Hepatocyte (in vitro differentiated cells): ENCODE results near the gene DPH1. TPM values are rescaled to one million over a fixed set of nuclear protein-coding genes. Genes with fewer than 3 reads are reported as not detected.

Source experiments
- DNase-seq: peaks from one replicate; pipeline ENCODE4 v3.0.0-alpha.2; 2016; ENCODE audit warnings: low spot score
- H2AFZ ChIP-seq: fragments of 200-600 bp; sonication (generic); 2 replicates; pipeline ENCODE4 v1.6.0; 2016; ENCODE audit warnings: antibody characterized with exemption, mild to moderate bottlenecking
- H3K27ac ChIP-seq: fragments of 200-600 bp; sonication (generic); 2 replicates; pipeline ENCODE4 v1.5.1; 2016; ENCODE audit warnings: mild to moderate bottlenecking
- H3K27me3 ChIP-seq: fragments of 200-600 bp; sonication (generic); 2 replicates; pipeline ENCODE4 v1.6.1; 2016
- H3K36me3 ChIP-seq: fragments of 200-600 bp; sonication (generic); replicated peaks from 2 replicates; pipeline ENCODE4 v1.5.1; 2016; ENCODE audit warnings: low read depth; ENCODE audit not compliant: insufficient read depth
- H3K4me1 ChIP-seq: fragments of 200-600 bp; sonication (generic); 2 replicates; pipeline ENCODE4 v1.5.1; 2016; ENCODE audit warnings: mild to moderate bottlenecking, moderate library complexity; ENCODE audit not compliant: insufficient read depth
- H3K4me2 ChIP-seq: fragments of 200-600 bp; sonication (generic); 2 replicates; pipeline ENCODE4 v1.6.0; 2016
- H3K4me3 ChIP-seq: fragments of 200-600 bp; sonication (generic); 2 replicates; pipeline ENCODE4 v1.5.1; 2016; ENCODE audit warnings: mild to moderate bottlenecking
- H3K79me2 ChIP-seq: fragments of 200-600 bp; sonication (generic); 2 replicates; pipeline ENCODE4 v1.6.0; 2017; ENCODE audit warnings: mild to moderate bottlenecking
- H3K9me2 ChIP-seq: fragments of 200-600 bp; sonication (generic); replicated peaks from 2 replicates; pipeline ENCODE4 v1.6.0; 2017; ENCODE audit warnings: mild to moderate bottlenecking; ENCODE audit not compliant: insufficient read depth
- H3K9me3 ChIP-seq: fragments of 200-600 bp; sonication (generic); 2 replicates; pipeline ENCODE4 v1.5.1; 2016; ENCODE audit warnings: low read depth, mild to moderate bottlenecking
- H4K20me1 ChIP-seq: fragments of 200-600 bp; sonication (generic); 2 replicates; pipeline ENCODE4 v1.6.0; 2016; ENCODE audit warnings: mild to moderate bottlenecking; ENCODE audit not compliant: insufficient read depth, poor library complexity, severe bottlenecking
- CTCF ChIP-seq: fragments of 200-600 bp; sonication (generic); IDR thresholded peaks from 2 replicates; pipeline ENCODE4 v1.5.1; 2016; ENCODE audit warnings: antibody characterized with exemption, mild to moderate bottlenecking; ENCODE audit not compliant: poor library complexity
- EZH2 ChIP-seq: fragments of 200-600 bp; sonication (generic); IDR thresholded peaks from 2 replicates; pipeline ENCODE4 v1.6.1; 2016; ENCODE audit warnings: antibody characterized with exemption, mild to moderate bottlenecking, borderline replicate concordance
- EZH2phosphoT487 ChIP-seq: fragments of 200-600 bp; sonication (generic); IDR thresholded peaks from one replicate; pipeline ENCODE4 v1.6.1; 2018; ENCODE audit warnings: antibody characterized with exemption, mild to moderate bottlenecking, low read depth, moderate library complexity; ENCODE audit not compliant: unreplicated experiment, severe bottlenecking
- WGBS: methylation state at CpG from one replicate; pipeline ENCODE4 v1.1.6; 2016; ENCODE audit warnings: low lambda C conversion rate; ENCODE audit errors: missing lambda C conversion rate; 5-methylcytosine and 5-hydroxymethylcytosine counted together
- polyA plus RNA-seq: library from polyadenylated mRNA; unstranded; fragments of >200 nt; fragmentation: Nextera tagmentation; extraction: Ambion mirVana; gene quantifications from 2 replicates; pipeline ENCODE4 v1.2.1, GENCODE V29; 2016
- total RNA-seq: library from RNA; depleted of rRNA; stranded (reverse); fragments of >200 nt; gene quantifications from 2 replicates; pipeline ENCODE4 v1.2.3, GENCODE V29; 2014

DPH1 gene
- total and polyA plus RNA-seq, 2 experiments from 2014 or later, result 27.8 to 45.2 TPM

DNA sequence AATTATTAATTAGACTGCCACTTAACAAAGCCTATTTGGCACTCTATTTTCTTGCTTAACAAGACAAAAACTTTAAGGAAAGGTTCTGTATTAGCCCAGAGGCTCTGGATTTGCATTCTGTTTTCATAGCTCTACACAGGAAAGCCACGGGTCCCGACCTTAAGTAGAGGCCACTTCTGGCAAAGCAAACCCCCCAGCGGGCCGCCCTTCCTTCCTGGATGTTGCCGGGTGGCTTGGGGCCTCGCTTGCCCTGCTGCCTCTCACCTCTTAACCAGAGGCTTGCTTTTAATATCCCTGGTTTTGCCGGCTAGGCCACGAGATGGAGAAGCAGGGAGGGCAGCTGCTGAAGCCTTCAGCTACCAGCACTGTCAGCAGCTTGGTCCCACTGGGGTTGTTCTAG is 9.2 kb upstream of the DPH1 start:
- WGBS, result 71% methylated on average over 8 of the region's 8 CpGs
- H2AFZ ChIP-seq, result no peak overlapping the region
- H3K36me3 ChIP-seq, result no peaks in the 10 kb centered on the region
- peaks cover 14% of the 10 kb centered on the region for H3K4me1 ChIP-seq
- H3K27me3 ChIP-seq, result peaks cover 67% of the 10 kb centered on the region
- no peaks in the 10 kb centered on the region for H3K9me2 ChIP-seq
- no peak for TF ChIP-seq EZH2phosphoT487
- no peak for TF ChIP-seq CTCF
- no peak for TF ChIP-seq EZH2
- H3K79me2 ChIP-seq, result no peaks in the 10 kb centered on the region
- no peaks in the 10 kb centered on the region for H3K9me3 ChIP-seq
- no peak overlapping the region for H3K4me2 ChIP-seq
- H4K20me1 ChIP-seq, result no peaks in the 10 kb centered on the region
- no peak overlapping the region for H3K4me3 ChIP-seq
- no peak overlapping the region for H3K27ac ChIP-seq
- no peak for DNase-seq

DNA sequence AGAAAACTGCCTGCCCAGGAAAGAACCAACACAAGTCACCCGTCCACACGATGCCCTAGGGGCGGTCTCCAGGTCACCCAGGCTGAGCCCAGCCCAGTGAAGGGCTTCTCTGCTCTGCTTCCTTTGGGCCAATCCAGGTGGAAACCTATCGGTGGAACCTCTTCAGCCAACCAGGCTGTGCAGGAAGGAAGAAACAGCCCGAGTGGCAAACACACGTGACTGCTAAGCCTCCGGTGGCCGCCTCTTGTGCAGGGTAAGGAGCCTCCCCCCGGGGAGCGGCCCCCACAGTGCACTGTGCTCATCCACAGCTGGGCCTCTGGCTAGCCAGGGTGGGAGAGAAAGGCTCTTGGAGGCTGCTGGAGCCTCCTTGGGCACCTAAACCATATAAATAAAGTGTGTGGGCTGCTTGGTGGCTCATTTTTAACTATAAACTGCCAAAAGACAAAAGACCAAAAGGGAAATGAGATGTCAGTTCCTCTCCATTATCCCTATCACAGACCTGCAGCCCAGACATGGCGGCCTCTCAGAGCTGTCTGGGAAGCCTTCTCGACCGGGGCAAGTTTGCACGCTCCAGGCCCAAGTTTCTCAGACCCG is 7.2 kb upstream of the DPH1 start:
- peaks cover 82% of the 10 kb centered on the region for H3K27me3 ChIP-seq
- no peaks in the 10 kb centered on the region for H3K79me2 ChIP-seq
- no peak overlapping the region for H2AFZ ChIP-seq
- H3K4me2 ChIP-seq, result no peak overlapping the region
- no peak overlapping the region for H3K4me3 ChIP-seq
- no peak for DNase-seq
- WGBS, result 88% methylated on average over 15 of the region's 15 CpGs
- H3K27ac ChIP-seq, result no peak overlapping the region
- H3K9me3 ChIP-seq, result no peaks in the 10 kb centered on the region
- H4K20me1 ChIP-seq, result no peaks in the 10 kb centered on the region
- H3K36me3 ChIP-seq, result no peaks in the 10 kb centered on the region
- no peak for TF ChIP-seq EZH2phosphoT487
- TF ChIP-seq EZH2, result no peak
- no peak for TF ChIP-seq CTCF
- no peaks in the 10 kb centered on the region for H3K9me2 ChIP-seq
- H3K4me1 ChIP-seq, result peaks cover 16% of the 10 kb centered on the region

DNA sequence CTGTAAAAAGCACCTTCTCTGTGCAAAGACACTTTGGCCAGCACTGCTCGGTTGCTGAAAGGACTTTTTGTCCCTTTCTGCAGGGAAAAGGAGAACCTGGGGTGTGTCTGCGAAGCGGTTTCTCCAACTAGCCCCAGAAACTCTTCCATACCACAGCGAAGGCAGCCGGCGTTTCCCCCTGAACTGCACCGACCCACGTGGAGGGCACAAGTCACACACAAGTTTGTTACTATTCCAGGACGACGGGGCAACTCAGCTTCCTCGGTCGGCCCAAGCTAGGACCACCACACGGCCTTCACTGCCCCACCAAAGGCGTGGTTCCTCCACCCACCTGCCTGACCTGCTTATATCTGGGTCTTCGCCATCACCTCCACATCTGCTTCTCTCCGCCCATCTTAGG is 6.7 kb upstream of the DPH1 start:
- DNase-seq, result no peak
- Histone ChIP-seq H3K4me1 (peaks cover 16% of the 10 kb centered on the region), H3K79me2 (no peaks in the 10 kb centered on the region), H3K36me3 (no peaks in the 10 kb centered on the region), H3K27me3 (peaks cover 80% of the 10 kb centered on the region), H3K4me2 (peak overlapping the region; percentile 98), H3K9me2 (no peaks in the 10 kb centered on the region), H3K9me3 (no peaks in the 10 kb centered on the region), H3K27ac (no peak overlapping the region), H3K4me3 (no peak overlapping the region), H2AFZ (no peak overlapping the region), H4K20me1 (no peaks in the 10 kb centered on the region)
- TF ChIP-seq EZH2 (no peak), CTCF (no peak), EZH2phosphoT487 (no peak)
- 50% methylated on average over 14 of the region's 16 CpGs for WGBS
